ENCODE results near the gene LRRC37A2. TPM values are rescaled to one million over a fixed set of nuclear protein-coding genes. Genes with fewer than 3 reads are reported as not detected.
A peak's percentile ranks its signal among the peaks of the same experiment; 100 is the strongest.
"Not testable (repeated sequence)": the region's sequence is repeated elsewhere in the genome, so short reads cannot be mapped to it uniquely, and the experiment has no call there.

The LRRC37A2 gene
- 18.5 TPM for total RNA-seq

GRCh38 chr17:46512168-46512567 lies at the start of gene LRRC37A2:
Gene LRRC37A2 (plus strand): TSS chr17:46512468. CDS start chr17:46512713, 245 bp downstream.
- DNase-seq (ENCODE audit: low spot score) = not testable (repeated sequence)

GRCh38 chr17:46467618-46468017 lies 44.6 kb upstream of the LRRC37A2 start:
- DNase-seq (ENCODE audit: low spot score) = not testable (repeated sequence)

- DNase-seq (ENCODE audit: low spot score) = not testable (repeated sequence)
Observed at GRCh38 chr17:46474489-46474888, 37.8 kb upstream of the LRRC37A2 start.

- DNase-seq (ENCODE audit: low spot score) = not testable (repeated sequence)
Observed at GRCh38 chr17:46475583-46475982, 36.7 kb upstream of the LRRC37A2 start.

GRCh38 chr17:46478823-46479222 lies 33.4 kb upstream of the LRRC37A2 start:
- DNase-seq (ENCODE audit: low spot score) = not testable (repeated sequence)

- DNase-seq (ENCODE audit: low spot score) = not testable (repeated sequence)
Observed at GRCh38 chr17:46481310-46481709, 31.0 kb upstream of the LRRC37A2 start.

GRCh38 chr17:46492021-46492420 lies 20.2 kb upstream of the LRRC37A2 start:
- not testable (repeated sequence) for DNase-seq (ENCODE audit: low spot score)

- not testable (repeated sequence) for DNase-seq (ENCODE audit: low spot score)
Observed at GRCh38 chr17:46499437-46500139, 12.7 kb upstream of the LRRC37A2 start.

- not testable (repeated sequence) for DNase-seq (ENCODE audit: low spot score)
Observed at GRCh38 chr17:46505896-46506295, 6.4 kb upstream of the LRRC37A2 start.

GRCh38 chr17:46534716-46535115 lies 22.4 kb downstream of the LRRC37A2 start:
- DNase-seq (ENCODE audit: low spot score) = not testable (repeated sequence)

GRCh38 chr17:46548607-46549006 lies 36.3 kb downstream of the LRRC37A2 start:
- not testable (repeated sequence) for DNase-seq (ENCODE audit: low spot score)

- DNase-seq (ENCODE audit: low spot score) = not testable (repeated sequence)
Observed at GRCh38 chr17:46559155-46559554, 46.9 kb downstream of the LRRC37A2 start.

- DNase-seq (ENCODE audit: low spot score) = not testable (repeated sequence)
Observed at GRCh38 chr17:46560048-46560447, 47.8 kb downstream of the LRRC37A2 start.

- DNase-seq (ENCODE audit: low spot score) = not testable (repeated sequence)
Observed at GRCh38 chr17:46566284-46566683, 54.0 kb downstream of the LRRC37A2 start.

GRCh38 chr17:46566980-46567379 lies 54.7 kb downstream of the LRRC37A2 start:
- DNase-seq (ENCODE audit: low spot score) = not testable (repeated sequence)

- not testable (repeated sequence) for DNase-seq (ENCODE audit: low spot score)
Observed at GRCh38 chr17:46571796-46572195, 59.5 kb downstream of the LRRC37A2 start.

GRCh38 chr17:46579083-46580075 lies 67.1 kb downstream of the LRRC37A2 start, which contains the start of gene ARL17A:
Gene ARL17A (minus strand): TSS chr17:46579691. CDS start chr17:46576322, 3,369 bp downstream.
- peak; percentile 55 for DNase-seq (ENCODE audit: low spot score)

- DNase-seq (ENCODE audit: low spot score) = not testable (repeated sequence)
Observed at GRCh38 chr17:46580082-46580481, 67.8 kb downstream of the LRRC37A2 start.

GRCh38 chr17:46585444-46585843 lies 73.2 kb downstream of the LRRC37A2 start:
- not testable (repeated sequence) for DNase-seq (ENCODE audit: low spot score)

- DNase-seq (ENCODE audit: low spot score) = not testable (repeated sequence)
Observed at GRCh38 chr17:46590157-46591146, 78.2 kb downstream of the LRRC37A2 start, which contains the start of gene NSF. Gene NSF (plus strand): TSS chr17:46590669. CDS start chr17:46590776, 107 bp downstream.

- not testable (repeated sequence) for DNase-seq (ENCODE audit: low spot score)
Observed at GRCh38 chr17:46591332-46591731, 79.1 kb downstream of the LRRC37A2 start.

All from ureter (tissue), 1 donor.